ENCODE data around the gene HMCN1.

GRCh38 chr1:185926588-185926987 lies 192.4 kb downstream of the HMCN1 start:
- no peak for TF ChIP-seq CTCF (conservative IDR thresholded peaks at IDR 0.05 in 1 of 2, IDR thresholded peaks at IDR 0.05 in 1 of 2; ENCODE audit: low read depth in 1 of 2, low read length in 2 of 2)
- TF ChIP-seq EZH2 (IDR thresholded peaks at IDR 0.05; ENCODE audit: low read length, missing control alignments) = no peak
